Activated CD8-positive, alpha-beta memory T cell treated with anti-CD3 and anti-CD28 coated beads for 24 hours (primary cell): Measurements from ENCODE around the gene TDRD9.

Source experiments
- DNase-seq: peaks from one replicate; pipeline ENCODE4 v3.0.0-alpha.2; 2020

The TDRD9 gene

DNA sequence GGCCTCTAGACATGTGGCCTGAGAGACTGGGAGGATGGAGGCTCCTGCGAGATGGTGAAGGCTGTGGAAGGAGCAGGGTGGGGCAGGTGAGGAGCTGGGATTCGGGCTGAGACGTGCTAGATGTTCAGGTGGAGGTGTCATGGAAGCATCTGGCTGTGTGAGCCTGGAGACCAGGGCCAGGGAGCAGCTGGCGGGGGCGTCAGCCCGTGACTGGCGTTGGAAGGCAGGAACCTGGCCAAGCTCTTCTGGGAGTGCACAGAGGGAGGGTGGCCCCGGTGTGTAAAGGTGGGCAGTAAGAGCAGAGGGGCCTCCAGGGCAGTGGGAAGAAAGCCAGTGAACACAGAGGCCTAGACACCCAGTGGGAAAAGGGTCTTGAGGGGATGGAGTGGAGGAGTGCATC lies 69.1 kb downstream of the TDRD9 start:
- DNase-seq: no peak

- DNase-seq: no peak
These were observed 69.8 kb downstream of the TDRD9 start for GRCh38 chr14:103998027-103998426.

GRCh38 chr14:103999795-104000440 lies 71.7 kb downstream of the TDRD9 start:
- no peak for DNase-seq

DNA sequence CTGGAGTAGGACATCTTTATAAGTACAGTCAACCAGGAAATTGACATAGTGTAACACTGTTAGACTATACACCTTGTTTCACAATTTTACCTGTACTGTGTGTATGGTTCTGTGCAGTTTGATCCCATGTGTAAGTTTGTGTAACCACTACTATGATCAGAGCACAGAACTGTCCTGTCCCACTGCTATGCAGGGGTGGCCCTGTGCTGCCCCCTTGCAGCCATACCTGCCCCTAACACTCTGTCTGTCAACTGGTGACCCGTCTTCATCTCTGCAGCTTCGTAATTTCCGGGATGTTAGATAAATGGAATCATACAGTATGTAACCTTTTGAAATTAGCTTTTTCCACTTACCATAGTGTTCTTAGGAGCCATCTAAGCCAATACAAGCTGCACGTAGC lies 72.7 kb downstream of the TDRD9 start:
- DNase-seq: no peak

DNA sequence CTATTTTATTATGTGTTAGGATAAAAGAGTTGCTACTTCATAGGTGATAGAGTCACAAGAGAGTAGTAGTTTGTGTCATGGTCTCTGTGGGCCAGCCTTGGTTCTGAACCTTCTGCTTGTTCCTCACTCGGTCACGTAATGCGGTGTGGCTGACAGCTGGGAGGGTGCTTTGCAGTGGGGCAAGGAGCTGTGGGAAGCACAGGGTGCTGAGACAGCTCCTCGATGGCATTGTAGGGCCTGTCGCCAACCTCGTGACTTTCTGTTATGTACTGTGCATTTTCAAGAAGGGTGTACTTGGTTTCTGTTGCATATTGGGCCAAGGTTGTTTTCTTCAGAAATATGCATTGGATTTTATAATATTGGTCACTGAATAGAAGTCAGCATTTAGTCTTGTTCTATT lies 75.4 kb downstream of the TDRD9 start:
- no peak for DNase-seq

- DNase-seq: no peak
These were observed 76.6 kb downstream of the TDRD9 start for GRCh38 chr14:104004849-104005248.

GRCh38 chr14:104005489-104005888 lies 77.2 kb downstream of the TDRD9 start:
- no peak for DNase-seq

GRCh38 chr14:104007121-104007520 lies 78.9 kb downstream of the TDRD9 start:
- no peak for DNase-seq

- no peak for DNase-seq
These were observed 81.0 kb downstream of the TDRD9 start for GRCh38 chr14:104009297-104009696.

- DNase-seq: no peak
These were observed 83.7 kb downstream of the TDRD9 start for GRCh38 chr14:104011824-104012517.

DNA sequence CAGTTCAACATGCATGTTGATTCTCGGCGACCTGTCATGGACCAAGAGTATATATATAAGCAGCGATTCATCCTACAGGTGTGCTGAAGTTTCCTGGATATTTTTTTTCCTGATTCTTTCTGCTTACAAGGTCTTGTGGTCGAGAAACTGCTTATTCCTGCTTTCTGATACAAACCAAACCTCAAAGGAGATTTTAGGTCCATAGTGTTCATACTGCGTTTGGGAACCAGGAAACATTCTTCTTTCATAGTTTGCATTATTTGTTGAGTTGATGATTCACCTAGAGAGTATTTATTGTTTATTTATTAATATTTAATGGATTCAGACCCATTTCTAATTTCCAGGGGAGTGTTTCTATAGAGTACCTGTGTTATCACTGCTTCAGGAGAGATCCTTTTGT lies 86.5 kb downstream of the TDRD9 start:
- DNase-seq: no peak

- DNase-seq: no peak
These were observed 88.8 kb downstream of the TDRD9 start for GRCh38 chr14:104016873-104017650.

GRCh38 chr14:104019029-104019428 lies 90.8 kb downstream of the TDRD9 start:
- DNase-seq: no peak

GRCh38 chr14:104019806-104020205 lies 91.5 kb downstream of the TDRD9 start:
- no peak for DNase-seq

- no peak for DNase-seq
These were observed 92.2 kb downstream of the TDRD9 start for GRCh38 chr14:104020471-104020870.

DNA sequence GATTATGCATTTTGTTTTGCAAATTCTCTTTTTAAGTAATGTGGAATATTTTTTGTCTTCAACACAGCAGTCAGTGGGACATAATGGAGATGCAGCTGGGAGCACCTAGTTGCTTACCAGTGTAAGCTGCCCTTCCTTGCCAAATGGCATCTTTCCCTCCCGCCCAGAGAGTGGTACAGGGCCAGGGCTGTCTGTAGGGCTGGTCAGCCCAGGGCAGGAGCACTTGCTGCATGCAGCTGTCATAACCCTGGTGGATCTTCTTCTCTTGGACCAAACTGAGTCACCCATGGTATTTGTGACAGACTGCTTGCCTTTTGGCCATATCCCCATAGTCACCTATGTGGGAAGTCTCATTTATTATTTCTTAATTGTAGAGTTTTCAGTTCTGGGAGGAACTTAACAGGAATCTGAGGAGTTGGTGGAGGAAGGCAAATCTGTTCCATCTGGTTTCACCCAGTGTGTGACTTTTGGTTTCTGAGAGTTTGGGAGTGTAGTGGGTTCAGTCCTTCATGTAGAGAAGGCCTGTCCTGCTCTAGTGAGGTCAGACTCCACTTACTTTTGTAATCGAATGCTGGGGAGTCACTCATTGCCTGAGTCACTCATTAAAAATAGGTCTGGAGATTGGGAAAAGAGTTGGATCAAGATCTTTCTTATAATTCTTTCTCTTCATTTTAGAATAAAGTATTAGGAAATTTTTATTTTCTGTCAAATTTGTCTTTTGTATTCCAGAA lies 95.2 kb downstream of the TDRD9 start:
- no peak for DNase-seq

GRCh38 chr14:104025534-104025933 lies 97.3 kb downstream of the TDRD9 start:
- no peak for DNase-seq

DNA sequence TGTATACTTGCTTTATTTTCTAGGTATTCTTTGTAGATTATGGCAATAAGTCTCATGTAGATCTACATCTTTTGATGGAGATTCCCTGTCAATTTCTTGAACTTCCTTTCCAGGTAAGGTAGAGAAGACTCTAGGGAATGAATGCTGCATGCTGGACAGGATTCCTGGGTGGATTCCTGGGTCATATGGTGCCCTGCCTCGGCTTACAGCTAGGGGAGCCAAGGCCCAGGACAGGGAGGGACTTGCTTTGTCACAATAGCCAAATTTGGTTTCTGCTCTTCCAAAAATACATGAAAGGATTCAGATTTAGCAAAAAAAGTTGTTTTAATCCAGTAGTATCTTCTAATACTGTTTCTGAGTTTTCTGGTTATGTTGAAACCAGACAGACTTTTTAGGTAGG lies 97.8 kb downstream of the TDRD9 start:
- no peak for DNase-seq

DNA sequence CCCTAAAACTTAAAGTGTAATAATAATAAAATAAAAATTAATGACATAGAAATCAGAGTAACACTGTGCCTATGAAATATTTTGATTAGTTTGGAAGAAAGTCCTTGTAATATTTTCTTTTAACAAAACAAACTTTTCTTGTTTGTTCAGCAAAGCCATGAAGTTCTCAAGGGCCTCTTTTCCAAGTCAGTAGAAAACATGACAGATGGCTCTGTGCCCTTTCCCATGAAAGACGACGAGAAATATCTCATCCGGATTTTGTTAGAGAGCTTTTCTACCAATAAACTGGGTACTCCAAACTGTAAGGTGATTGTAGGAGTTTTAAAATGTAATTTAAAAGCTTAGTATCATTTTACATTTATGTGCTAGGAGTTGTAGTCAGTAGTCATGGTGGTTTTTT lies 102.7 kb downstream of the TDRD9 start:
- DNase-seq: no peak

DNA sequence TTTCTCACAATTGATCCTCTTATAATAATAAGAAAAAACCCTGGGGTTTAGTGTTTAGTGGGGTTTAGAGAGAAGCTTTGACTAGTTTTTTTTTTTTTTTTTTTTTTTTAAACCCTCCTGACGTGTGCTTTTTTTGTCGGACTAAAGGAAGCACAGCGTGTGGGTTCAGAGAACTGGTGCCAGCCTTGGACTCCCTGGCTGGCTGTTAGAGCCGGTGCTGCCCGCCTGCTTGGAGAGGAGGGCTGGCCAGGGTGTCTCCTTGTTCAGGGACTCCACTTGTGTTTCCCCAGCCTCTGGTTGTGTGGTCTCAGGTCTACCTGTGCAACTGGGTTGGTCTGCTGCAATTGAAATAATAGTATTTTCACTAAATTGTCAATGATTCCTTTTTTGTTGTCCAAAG lies 103.1 kb downstream of the TDRD9 start:
- DNase-seq: no peak

DNA sequence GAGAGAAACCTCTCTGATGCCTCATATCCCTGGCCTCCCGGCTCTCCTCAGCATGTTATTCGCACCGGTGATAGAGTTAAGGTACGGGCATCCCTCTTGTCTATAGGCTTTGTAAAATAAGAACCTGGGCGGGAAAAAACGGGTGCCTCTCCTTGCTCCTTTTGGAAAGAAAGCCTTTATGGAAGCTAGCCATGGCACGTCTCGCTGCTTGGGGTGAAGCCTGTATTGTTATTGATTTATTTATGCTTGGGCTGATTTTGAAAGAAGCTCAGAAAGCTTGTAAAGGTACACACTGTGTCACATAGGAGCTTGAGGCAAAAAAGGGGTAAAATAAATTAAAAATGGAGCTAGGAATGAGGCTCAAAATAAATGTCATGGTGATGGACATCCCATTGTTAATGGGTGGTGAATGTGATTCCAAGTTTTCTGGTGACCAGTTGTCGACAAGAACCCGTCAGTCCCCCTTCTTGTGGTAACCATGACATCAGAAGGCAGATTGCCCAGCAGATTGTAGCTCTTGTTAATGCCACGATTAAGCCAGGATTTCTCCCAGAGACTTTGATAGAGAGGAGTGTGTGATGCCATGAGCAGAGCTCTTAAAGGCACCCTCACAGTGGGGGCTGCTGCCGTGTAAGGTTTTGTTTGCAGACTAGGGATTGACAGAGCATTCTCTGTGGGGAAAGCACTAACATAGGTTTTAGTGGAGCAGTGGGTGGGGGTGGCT lies 106.9 kb downstream of the TDRD9 start:
- no peak for DNase-seq

DNA sequence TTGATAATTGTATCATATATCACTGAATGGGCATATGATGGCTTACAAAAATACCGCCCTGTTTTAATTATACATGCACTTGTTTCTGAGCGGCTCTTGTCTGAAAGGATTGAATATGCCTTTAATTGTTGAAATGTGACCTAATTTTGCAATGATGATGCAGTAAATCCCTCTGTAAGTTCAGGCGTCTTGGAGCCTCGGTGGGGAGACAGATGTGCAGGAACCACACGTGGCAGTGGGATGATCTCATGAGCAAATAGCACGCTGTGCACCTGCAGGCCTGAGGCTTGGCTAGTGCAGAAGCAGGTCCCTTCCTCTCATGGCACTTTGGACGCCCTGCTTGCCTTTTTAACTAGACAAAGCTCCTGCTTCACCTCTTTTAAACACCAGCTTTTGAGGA lies 108.0 kb downstream of the TDRD9 start:
- DNase-seq: no peak

DNA sequence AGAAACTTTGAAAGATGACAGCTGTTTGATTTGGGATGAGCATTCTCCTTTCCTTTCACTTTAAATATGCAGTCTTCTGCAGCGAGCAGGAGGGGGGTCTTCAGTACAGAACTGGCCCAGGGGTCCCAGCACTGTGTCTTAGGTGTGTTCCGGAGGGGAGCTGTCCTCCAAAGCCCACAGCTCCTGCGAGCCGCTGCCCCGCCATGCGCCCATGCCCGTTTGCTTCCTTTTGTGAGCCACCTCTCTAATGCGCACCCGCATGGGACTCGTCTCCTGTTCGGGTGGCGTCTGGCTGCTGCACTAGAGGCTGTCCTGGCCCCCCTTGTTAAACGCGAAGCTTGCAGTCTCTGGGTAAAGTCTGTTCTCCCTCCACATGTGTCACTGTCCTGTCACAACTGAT lies 108.8 kb downstream of the TDRD9 start:
- DNase-seq: no peak
